Ectodermal cell (in vitro differentiated cells): Measurements from ENCODE around the gene SDHA.
"Not testable (repeated sequence)": the region's sequence is repeated elsewhere in the genome, so short reads cannot be mapped to it uniquely, and the experiment has no call there.

ENCODE experiments used
- H3K27ac ChIP-seq: 2 replicates; pipeline ENCODE4 v1.7.0; 2013; ENCODE audit warnings: mild to moderate bottlenecking, low read depth, low read length; ENCODE audit not compliant: insufficient read depth, poor library complexity, severe bottlenecking
- H3K27me3 ChIP-seq: 2 replicates; pipeline ENCODE4 v1.7.0; 2013; ENCODE audit warnings: mild to moderate bottlenecking, low read length; ENCODE audit not compliant: insufficient read depth, control insufficient read depth, poor library complexity, severe bottlenecking
- H3K36me3 ChIP-seq: one replicate; pipeline ENCODE4 v1.7.0; 2013; ENCODE audit warnings: low read length; ENCODE audit not compliant: control insufficient read depth, insufficient read depth
- H3K4me1 ChIP-seq: one replicate; pipeline ENCODE4 v1.7.0; 2013; ENCODE audit warnings: low read length; ENCODE audit not compliant: control insufficient read depth, insufficient read depth
- H3K4me3 ChIP-seq: 2 replicates; pipeline ENCODE4 v1.7.0; 2013; ENCODE audit warnings: low read depth, low read length, control low read depth; ENCODE audit not compliant: insufficient read depth
- H3K9me3 ChIP-seq: 2 replicates; pipeline ENCODE4 v1.7.0; 2013; ENCODE audit warnings: mild to moderate bottlenecking, low read length, moderate library complexity; ENCODE audit not compliant: control insufficient read depth
- WGBS, 2 experiments: methylation state at CpG; one replicate each; pipeline ENCODE4 v1.1.7; 2013; ENCODE audit warnings: missing lambda C conversion rate in 2 of 2; 5-methylcytosine and 5-hydroxymethylcytosine counted together

SDHA gene

GRCh38 chr5:298737-299125 lies 80.6 kb downstream of the SDHA start:
- Histone ChIP-seq H3K27ac (no peak overlapping the region), H3K9me3 (no peaks in the 10 kb centered on the region), H3K4me3 (no peak overlapping the region), H3K4me1 (peaks cover 7% of the 10 kb centered on the region), H3K36me3 (no peaks in the 10 kb centered on the region), H3K27me3 (no peaks in the 10 kb centered on the region)
- WGBS, 2 experiments = no CpG with 5 or more reads among the region's 2 CpGs

DNA sequence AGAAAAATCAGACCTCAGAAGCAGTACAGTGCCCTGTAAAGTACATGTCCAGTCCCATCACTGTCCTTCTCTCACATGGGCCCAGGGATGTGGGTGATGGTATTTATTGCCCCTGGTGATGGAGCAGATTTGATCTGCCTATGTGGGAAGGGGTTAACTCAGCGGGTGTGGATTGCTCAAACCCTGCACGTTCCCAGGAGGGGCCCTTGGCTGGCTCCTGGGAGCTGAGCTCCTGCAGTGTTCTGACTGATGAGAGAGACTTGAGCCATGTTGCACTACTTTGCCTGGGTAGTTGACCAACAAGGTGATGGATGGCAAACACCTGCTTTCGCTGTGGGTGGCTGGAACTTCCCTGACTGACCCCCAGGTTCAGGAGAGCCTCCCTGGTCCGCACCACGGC lies 81.8 kb downstream of the SDHA start:
- not testable (repeated sequence) for H3K36me3 ChIP-seq, H3K27ac ChIP-seq, H3K4me3 ChIP-seq, H3K4me1 ChIP-seq, H3K9me3 ChIP-seq, H3K27me3 ChIP-seq
- WGBS, 2 experiments = 73 to 78% methylated on average over 5 of the region's 5 CpGs

GRCh38 chr5:300691-301435 lies 82.7 kb downstream of the SDHA start:
- not testable (repeated sequence) for H3K36me3 ChIP-seq, H3K27me3 ChIP-seq, H3K4me3 ChIP-seq, H3K27ac ChIP-seq, H3K9me3 ChIP-seq, H3K4me1 ChIP-seq
- WGBS, 2 experiments = 92 to 94% methylated on average over 18 to 21 of the region's 21 CpGs

GRCh38 chr5:302416-302815 lies 84.3 kb downstream of the SDHA start:
- H3K27ac ChIP-seq, H3K4me3 ChIP-seq, H3K4me1 ChIP-seq, H3K36me3 ChIP-seq, H3K27me3 ChIP-seq, H3K9me3 ChIP-seq: not testable (repeated sequence)
- 87% methylated on average over 8 of the region's 8 CpGs for WGBS, 2 experiments

- no peak overlapping the region for H3K4me3 ChIP-seq
- 80 to 85% methylated on average over 8 of the region's 8 CpGs for WGBS, 2 experiments
- H3K4me1 ChIP-seq = peaks cover 11% of the 10 kb centered on the region
- H3K36me3 ChIP-seq = no peaks in the 10 kb centered on the region
- no peaks in the 10 kb centered on the region for H3K9me3 ChIP-seq
- H3K27me3 ChIP-seq = no peaks in the 10 kb centered on the region
- no peak overlapping the region for H3K27ac ChIP-seq
These were observed 84.8 kb downstream of the SDHA start for GRCh38 chr5:302966-303365.

DNA sequence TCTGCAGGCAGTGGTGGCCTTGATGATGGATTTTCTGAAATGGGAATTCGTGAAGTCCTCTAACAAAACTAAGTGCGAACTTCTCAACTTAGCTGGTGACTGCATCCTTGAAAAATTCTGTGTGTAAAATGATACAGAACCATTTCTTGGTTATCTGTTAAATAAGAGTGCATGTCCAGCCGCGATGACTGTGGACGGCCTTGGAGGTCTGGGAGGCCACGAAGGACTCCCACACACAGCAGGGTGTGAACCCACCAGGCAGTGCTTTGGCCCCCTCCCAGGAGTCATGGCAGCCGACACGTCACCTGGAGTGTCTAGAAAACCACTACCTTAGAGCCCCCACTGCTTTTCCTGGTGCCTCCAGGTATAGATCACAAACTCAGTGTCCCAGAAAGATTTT lies 85.6 kb downstream of the SDHA start:
- not testable (repeated sequence) for H3K27ac ChIP-seq, H3K36me3 ChIP-seq, H3K27me3 ChIP-seq, H3K9me3 ChIP-seq, H3K4me3 ChIP-seq
- WGBS, 2 experiments = 89% methylated on average over 4 to 7 of the region's 8 CpGs
- H3K4me1 ChIP-seq = peaks cover 13% of the 10 kb centered on the region

GRCh38 chr5:305050-305449 lies 86.9 kb downstream of the SDHA start:
- H3K4me3 ChIP-seq = no peak overlapping the region
- H3K36me3 ChIP-seq = no peaks in the 10 kb centered on the region
- H3K27ac ChIP-seq = no peak overlapping the region
- H3K9me3 ChIP-seq = no peaks in the 10 kb centered on the region
- no peaks in the 10 kb centered on the region for H3K27me3 ChIP-seq
- 92 to 93% methylated on average over 9 of the region's 9 CpGs for WGBS, 2 experiments
- peaks cover 19% of the 10 kb centered on the region for H3K4me1 ChIP-seq

GRCh38 chr5:305459-305858 lies 87.3 kb downstream of the SDHA start:
- Histone ChIP-seq H3K4me3 (no peak overlapping the region), H3K9me3 (no peaks in the 10 kb centered on the region), H3K36me3 (no peaks in the 10 kb centered on the region), H3K27ac (no peak overlapping the region), H3K27me3 (no peaks in the 10 kb centered on the region), H3K4me1 (peaks cover 19% of the 10 kb centered on the region)
- 96 to 99% methylated on average over 14 of the region's 14 CpGs for WGBS, 2 experiments

- no peak overlapping the region for H3K27ac ChIP-seq
- 95 to 96% methylated on average over 28 of the region's 28 CpGs for WGBS, 2 experiments
- H3K27me3 ChIP-seq = no peaks in the 10 kb centered on the region
- H3K4me1 ChIP-seq = peaks cover 19% of the 10 kb centered on the region
- H3K9me3 ChIP-seq = no peaks in the 10 kb centered on the region
- H3K36me3 ChIP-seq = no peaks in the 10 kb centered on the region
- no peak overlapping the region for H3K4me3 ChIP-seq
These were observed 88.1 kb downstream of the SDHA start for GRCh38 chr5:306011-306805.
